ENCODE measurements around the gene CD40. TPM values are rescaled to one million over a fixed set of nuclear protein-coding genes. Genes with fewer than 3 reads are reported as not detected.

Gene CD40
- polyA plus RNA-seq, 3 donors, result 14.4 to 26.1 (median 18.8) TPM

DNA sequence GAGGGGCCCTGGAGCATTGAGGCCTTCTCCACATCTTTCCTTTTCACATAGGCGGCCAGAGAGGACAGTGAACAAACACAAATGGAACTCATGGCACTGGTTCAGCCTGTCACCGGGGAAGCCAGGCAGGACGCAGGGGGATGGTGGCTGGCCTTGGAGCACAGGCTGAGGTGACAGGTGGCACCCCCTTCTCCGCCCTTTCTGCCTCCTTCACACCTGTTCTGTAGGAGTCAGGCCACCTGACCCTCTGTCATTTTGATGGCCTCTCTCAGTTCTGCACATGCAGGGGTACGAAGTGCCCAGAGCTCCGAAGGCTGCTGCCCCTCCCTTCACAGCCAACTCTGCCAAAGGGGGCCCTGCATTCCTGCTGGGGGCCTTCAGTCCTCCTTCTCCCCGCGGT lies 60.8 kb downstream of the CD40 start:
- intact Hi-C loops (cut with micrococcal nuclease), result loop anchor here (10.0 kb wide), 2 partner anchors 154 to 164 kb away; partner anchors contain the start of gene SLC12A5 (in 1 of the 2)
- H3K4me3 ChIP-seq (replicated peaks in 1 of 3; ENCODE audit: low read depth in 2 of 3, low read length in 3 of 3), result no peak overlapping the region
- H4K20me1 ChIP-seq (ENCODE audit: insufficient read depth, low read length), result no peaks in the 10 kb centered on the region
- H3K27me3 Mint-ChIP-seq (ENCODE audit: low read depth in 3 of 3), result peaks cover 48 to 56% (median 51%) of the 10 kb centered on the region in 3 donors
- no peaks in the 10 kb centered on the region for H3K36me3 Mint-ChIP-seq
- H3K4me3 Mint-ChIP-seq, result no peak overlapping the region
- H3K9ac ChIP-seq (ENCODE audit: insufficient read depth, low read length, poor library complexity, severe bottlenecking), result no peak overlapping the region
- peak overlapping the region in 1 of 7 donors; percentile 1 for H3K27ac Mint-ChIP-seq
- no peak overlapping the region for H2AFZ ChIP-seq (ENCODE audit: insufficient read depth, low read depth, low read length, poor library complexity, severe bottlenecking)
- H3K4me1 Mint-ChIP-seq, result peaks cover 4% of the 10 kb centered on the region
- no peak overlapping the region for H3K4me2 ChIP-seq (replicated peaks; ENCODE audit: extremely low read depth, low read length, poor library complexity, severe bottlenecking)
- no peaks in the 10 kb centered on the region for H3K36me3 ChIP-seq (replicated peaks in 1 of 2; ENCODE audit: control insufficient read depth in 1 of 2, insufficient read depth in 2 of 2, low read length in 2 of 2)
- H3K4me1 ChIP-seq (ENCODE audit: control insufficient read depth in 1 of 2, insufficient read depth in 2 of 2, low read length in 2 of 2), result no peaks in the 10 kb centered on the region
- H3K27me3 ChIP-seq (ENCODE audit: control insufficient read depth in 2 of 2, insufficient read depth in 2 of 2, low read length in 2 of 2), result peaks cover 15 to 22% of the 10 kb centered on the region in 2 donors
- TF ChIP-seq, protein P1, sequence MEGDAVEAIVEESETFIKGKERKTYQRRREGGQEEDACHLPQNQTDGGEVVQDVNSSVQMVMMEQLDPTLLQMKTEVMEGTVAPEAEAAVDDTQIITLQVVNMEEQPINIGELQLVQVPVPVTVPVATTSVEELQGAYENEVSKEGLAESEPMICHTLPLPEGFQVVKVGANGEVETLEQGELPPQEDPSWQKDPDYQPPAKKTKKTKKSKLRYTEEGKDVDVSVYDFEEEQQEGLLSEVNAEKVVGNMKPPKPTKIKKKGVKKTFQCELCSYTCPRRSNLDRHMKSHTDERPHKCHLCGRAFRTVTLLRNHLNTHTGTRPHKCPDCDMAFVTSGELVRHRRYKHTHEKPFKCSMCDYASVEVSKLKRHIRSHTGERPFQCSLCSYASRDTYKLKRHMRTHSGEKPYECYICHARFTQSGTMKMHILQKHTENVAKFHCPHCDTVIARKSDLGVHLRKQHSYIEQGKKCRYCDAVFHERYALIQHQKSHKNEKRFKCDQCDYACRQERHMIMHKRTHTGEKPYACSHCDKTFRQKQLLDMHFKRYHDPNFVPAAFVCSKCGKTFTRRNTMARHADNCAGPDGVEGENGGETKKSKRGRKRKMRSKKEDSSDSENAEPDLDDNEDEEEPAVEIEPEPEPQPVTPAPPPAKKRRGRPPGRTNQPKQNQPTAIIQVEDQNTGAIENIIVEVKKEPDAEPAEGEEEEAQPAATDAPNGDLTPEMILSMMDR (IDR thresholded peaks at IDR 0.05), result no peak
- H3K79me2 ChIP-seq (ENCODE audit: insufficient read depth, low read length), result no peaks in the 10 kb centered on the region
- H3K9me3 Mint-ChIP-seq, result peaks cover 0 to 5% (median 2%) of the 10 kb centered on the region in 7 donors
- no peaks in the 10 kb centered on the region for H3K9me3 ChIP-seq (replicated peaks in 1 of 2; ENCODE audit: control insufficient read depth in 1 of 2, insufficient read depth in 1 of 2, low read length in 2 of 2)
- H3K27ac ChIP-seq (ENCODE audit: low read depth in 1 of 2, low read length in 2 of 2), result no peak overlapping the region
- 85% methylated on average over 7 of the region's 8 CpGs for whole genome bisulfite sequencing (ENCODE audit: insufficient coverage)
- DNase-seq, result no peak

Other genes with a start within 250 kb of the CD40 start
- gene ZSWIM1, start 237.1 kb upstream of the CD40 start, polyA plus RNA-seq, result 1 to 10 TPM; 2.5 to 2.6 (median 2.5) TPM
- under 1 TPM in 1 of 3 donors, not detected in 2; 0.76 TPM for gene SPATA25, start 230.7 kb upstream of the CD40 start, polyA plus RNA-seq
- gene NEURL2, start 227.1 kb upstream of the CD40 start, polyA plus RNA-seq, result 1 to 10 TPM in 1 of 3 donors, under 1 TPM in 1, not detected in 1; 0.14 to 1.1 TPM
- 100 to 1,000 TPM; 279 to 489 (median 366) TPM for gene CTSA, start 227.0 kb upstream of the CD40 start, polyA plus RNA-seq
- 1 to 10 TPM; 1.6 to 3.0 (median 2.9) TPM for gene PLTP, start 206.2 kb upstream of the CD40 start, polyA plus RNA-seq
- gene PCIF1, start 183.6 kb upstream of the CD40 start, polyA plus RNA-seq, result 10 to 100 TPM; 41.0 to 54.9 (median 50.4) TPM
- gene ZNF335, start 146.1 kb upstream of the CD40 start, polyA plus RNA-seq, result 10 to 100 TPM in 1 of 3 donors, 1 to 10 TPM in 2; 2.7 to 39.6 (median 3.1) TPM
- gene MMP9, start 109.4 kb upstream of the CD40 start, polyA plus RNA-seq, result 1 to 10 TPM in 2 of 3 donors, under 1 TPM in 1; 0.88 to 4.3 (median 1.6) TPM
- not detected for gene SLC12A5, start 89.1 kb upstream of the CD40 start, polyA plus RNA-seq
- 10 to 100 TPM in 1 of 3 donors, 1 to 10 TPM in 2; 4.5 to 10.2 (median 6.0) TPM for gene NCOA5, start 28.4 kb upstream of the CD40 start, polyA plus RNA-seq
- gene CDH22, start 190.2 kb downstream of the CD40 start, polyA plus RNA-seq, result not detected

Data from CD14-positive monocyte (primary cell).